ENCODE measurements around the gene BAD. TPM values are rescaled to one million over a fixed set of nuclear protein-coding genes. Genes with fewer than 3 reads are reported as not detected.

The BAD gene
- polyA plus RNA-seq, 1 donor (not counting 4 experiments of a cell fraction or from before 2014, with no cell fraction given) = 58.3 TPM

GRCh38 chr11:64255135-64256128 lies 29.0 kb downstream of the BAD start:
- Histone ChIP-seq H3K27ac (ENCODE audit: control insufficient read depth, insufficient read depth, low read length) (no peak overlapping the region), H2AFZ (ENCODE audit: control insufficient read depth, low read length) (no peak overlapping the region), H3K9ac (ENCODE audit: control insufficient read depth, extremely low read depth, insufficient read depth, low read length) (no peak overlapping the region), H3K36me3 (ENCODE audit: control insufficient read depth in 2 of 2, extremely low read depth in 1 of 2, insufficient read depth in 2 of 2, low read length in 2 of 2) (peaks cover 33 to 49% of the 10 kb centered on the region in 2 experiments), H3K79me2 (ENCODE audit: control insufficient read depth, insufficient read depth, low read length) (peaks cover 48% of the 10 kb centered on the region), H4K20me1 (ENCODE audit: control insufficient read depth, extremely low read depth, insufficient read depth, low read length) (peaks cover 8% of the 10 kb centered on the region), H3K9me3 (ENCODE audit: control insufficient read depth, low read depth, low read length) (no peaks in the 10 kb centered on the region), H3K4me1 (ENCODE audit: control insufficient read depth, extremely low read depth, insufficient read depth, low read length) (peaks cover 20% of the 10 kb centered on the region), H3K27me3 (ENCODE audit: control insufficient read depth, extremely low read depth, insufficient read depth, low read length) (no peaks in the 10 kb centered on the region), H3K9me1 (ENCODE audit: control insufficient read depth, extremely low read depth, insufficient read depth, low read length) (peaks cover 2% of the 10 kb centered on the region), H3K4me3 (ENCODE audit: control insufficient read depth in 2 of 3, extremely low read depth in 1 of 3, insufficient read depth in 2 of 3, low read depth in 1 of 3, low read length in 3 of 3) (no peak overlapping the region), H3K4me2 (ENCODE audit: control insufficient read depth, extremely low read depth, insufficient read depth, low read depth, low read length) (no peak overlapping the region)
- TF ChIP-seq EZH2 (IDR thresholded peaks at IDR 0.05; ENCODE audit: low read length) (no peak), CTCF (optimal IDR thresholded peaks at IDR 0.05 in 1 of 3, IDR thresholded peaks at IDR 0.05 in 1 of 3, conservative IDR thresholded peaks at IDR 0.05 in 1 of 3; ENCODE audit: extremely low read depth in 1 of 3, insufficient read depth in 2 of 3, low read length in 3 of 3) (no peak)
- FAIRE-seq (no peak), DNase-seq (ENCODE audit: low read depth, low spot score) (no peak)
- dilution Hi-C loops (cut with MboI; ENCODE audit: extremely low pct_ligation_motif_present, low sequenced_read_pairs) = no loop called here

GRCh38 chr11:64254326-64254725 lies 30.1 kb downstream of the BAD start:
- Histone ChIP-seq H3K4me2 (ENCODE audit: control insufficient read depth, extremely low read depth, insufficient read depth, low read depth, low read length) (no peak overlapping the region), H3K27ac (ENCODE audit: control insufficient read depth, insufficient read depth, low read length) (no peak overlapping the region), H4K20me1 (ENCODE audit: control insufficient read depth, extremely low read depth, insufficient read depth, low read length) (peaks cover 8% of the 10 kb centered on the region), H3K4me1 (ENCODE audit: control insufficient read depth, extremely low read depth, insufficient read depth, low read length) (peaks cover 20% of the 10 kb centered on the region), H3K4me3 (ENCODE audit: control insufficient read depth in 2 of 3, extremely low read depth in 1 of 3, insufficient read depth in 2 of 3, low read depth in 1 of 3, low read length in 3 of 3) (no peak overlapping the region), H3K9me1 (ENCODE audit: control insufficient read depth, extremely low read depth, insufficient read depth, low read length) (no peaks in the 10 kb centered on the region), H3K9me3 (ENCODE audit: control insufficient read depth, low read depth, low read length) (no peaks in the 10 kb centered on the region), H3K36me3 (ENCODE audit: control insufficient read depth in 2 of 2, extremely low read depth in 1 of 2, insufficient read depth in 2 of 2, low read length in 2 of 2) (peaks cover 26 to 41% of the 10 kb centered on the region in 2 experiments), H2AFZ (ENCODE audit: control insufficient read depth, low read length) (no peak overlapping the region), H3K79me2 (ENCODE audit: control insufficient read depth, insufficient read depth, low read length) (peaks cover 45% of the 10 kb centered on the region), H3K9ac (ENCODE audit: control insufficient read depth, extremely low read depth, insufficient read depth, low read length) (no peak overlapping the region), H3K27me3 (ENCODE audit: control insufficient read depth, extremely low read depth, insufficient read depth, low read length) (no peaks in the 10 kb centered on the region)
- FAIRE-seq (no peak), DNase-seq (ENCODE audit: low read depth, low spot score) (no peak)
- TF ChIP-seq CTCF (optimal IDR thresholded peaks at IDR 0.05 in 1 of 3, IDR thresholded peaks at IDR 0.05 in 1 of 3, conservative IDR thresholded peaks at IDR 0.05 in 1 of 3; ENCODE audit: extremely low read depth in 1 of 3, insufficient read depth in 2 of 3, low read length in 3 of 3) (no peak), EZH2 (IDR thresholded peaks at IDR 0.05; ENCODE audit: low read length) (no peak)
- dilution Hi-C loops (cut with MboI; ENCODE audit: extremely low pct_ligation_motif_present, low sequenced_read_pairs) = no loop called here

Measured in keratinocyte (primary cell).